Bronchial epithelial cell (primary cell): ENCODE results near the gene SIVA1. TPM values are rescaled to one million over a fixed set of nuclear protein-coding genes. Genes with fewer than 3 reads are reported as not detected.

Experiments
- DNase-seq: peaks from one replicate; pipeline ENCODE4 v3.0.0-alpha.2; 2010; ENCODE audit warnings: low read depth
- FAIRE-seq: peaks from 2 replicates; lab custom pipeline; 2011; peaks lifted over from hg19 to GRCh38; lab: Jason Lieb, UNC
- H3K27me3 ChIP-seq: 2 replicates; pipeline ENCODE4 v1.5.1; 2011; ENCODE audit warnings: low read length; ENCODE audit not compliant: control insufficient read depth, insufficient read depth
- H3K36me3 ChIP-seq: 2 replicates; pipeline ENCODE4 v1.5.1; 2011; ENCODE audit warnings: low read length; ENCODE audit not compliant: control insufficient read depth, insufficient read depth
- H3K4me3 ChIP-seq: 2 replicates; pipeline ENCODE4 v1.5.1; 2011; ENCODE audit warnings: mild to moderate bottlenecking, low read depth, low read length, control low read depth
- total RNA-seq: library from RNA; depleted of rRNA; stranded (reverse); fragments of >200 nt; gene quantifications from 2 replicates; pipeline ENCODE4 v1.2.1, GENCODE V29; 2014
- TF ChIP-seq, protein P1 (sequence below): IDR thresholded peaks from 2 replicates; pipeline ENCODE4 v1.5.1; 2011; ENCODE audit warnings: mild to moderate bottlenecking, moderate library complexity, low read length, control low read depth, inconsistent platforms; ENCODE audit not compliant: insufficient read depth, severe bottlenecking

SIVA1 gene
- total RNA-seq, 1 donor from 2014 or later: 85.0 TPM

DNA sequence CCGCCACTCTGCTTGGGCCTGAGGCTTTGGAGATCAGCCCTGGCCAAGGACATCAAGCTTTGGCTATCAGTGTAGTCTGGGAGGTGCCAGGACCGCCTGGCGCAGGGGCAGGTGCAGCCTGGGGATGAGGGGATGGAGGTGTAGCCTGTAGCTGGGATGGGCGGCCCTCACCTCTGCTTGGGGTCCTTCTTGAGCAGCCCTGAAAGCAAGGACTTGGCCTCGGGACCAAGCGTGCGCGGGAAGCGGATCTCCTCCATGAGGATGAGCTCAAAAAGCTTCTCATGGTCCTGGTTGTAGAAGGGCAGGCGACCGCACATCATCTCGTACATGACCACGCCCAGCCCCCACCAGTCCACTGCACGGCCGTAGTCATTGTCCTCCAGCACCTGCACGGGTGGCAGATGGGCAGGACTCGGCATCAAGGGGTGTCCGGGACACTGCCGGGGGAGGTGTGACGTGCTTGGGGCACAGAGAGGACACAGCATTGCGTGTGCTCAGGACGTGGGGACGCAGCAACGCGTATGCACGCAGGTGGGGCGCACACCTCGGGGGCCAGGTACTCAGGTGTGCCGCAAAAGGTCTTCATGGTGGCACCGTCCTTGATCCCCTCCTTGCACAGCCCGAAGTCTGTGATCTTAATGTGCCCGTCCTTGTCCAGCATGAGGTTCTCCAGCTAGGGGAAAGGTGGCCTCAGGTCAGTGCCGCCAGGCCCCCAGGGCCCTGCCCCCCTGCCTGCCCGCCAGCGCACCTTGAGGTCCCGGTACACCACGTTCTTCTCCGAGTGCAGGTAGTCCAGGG is 20.0 kb downstream of the SIVA1 start:
- Histone ChIP-seq H3K27me3 (no peaks in the 10 kb centered on the region), H3K4me3 (no peak overlapping the region), H3K36me3 (peaks cover 33% of the 10 kb centered on the region)
- no peak for FAIRE-seq
- TF ChIP-seq, protein P1, sequence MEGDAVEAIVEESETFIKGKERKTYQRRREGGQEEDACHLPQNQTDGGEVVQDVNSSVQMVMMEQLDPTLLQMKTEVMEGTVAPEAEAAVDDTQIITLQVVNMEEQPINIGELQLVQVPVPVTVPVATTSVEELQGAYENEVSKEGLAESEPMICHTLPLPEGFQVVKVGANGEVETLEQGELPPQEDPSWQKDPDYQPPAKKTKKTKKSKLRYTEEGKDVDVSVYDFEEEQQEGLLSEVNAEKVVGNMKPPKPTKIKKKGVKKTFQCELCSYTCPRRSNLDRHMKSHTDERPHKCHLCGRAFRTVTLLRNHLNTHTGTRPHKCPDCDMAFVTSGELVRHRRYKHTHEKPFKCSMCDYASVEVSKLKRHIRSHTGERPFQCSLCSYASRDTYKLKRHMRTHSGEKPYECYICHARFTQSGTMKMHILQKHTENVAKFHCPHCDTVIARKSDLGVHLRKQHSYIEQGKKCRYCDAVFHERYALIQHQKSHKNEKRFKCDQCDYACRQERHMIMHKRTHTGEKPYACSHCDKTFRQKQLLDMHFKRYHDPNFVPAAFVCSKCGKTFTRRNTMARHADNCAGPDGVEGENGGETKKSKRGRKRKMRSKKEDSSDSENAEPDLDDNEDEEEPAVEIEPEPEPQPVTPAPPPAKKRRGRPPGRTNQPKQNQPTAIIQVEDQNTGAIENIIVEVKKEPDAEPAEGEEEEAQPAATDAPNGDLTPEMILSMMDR: no peak
- no peak for DNase-seq

GRCh38 chr14:104773505-104774452 is 20.8 kb downstream of the SIVA1 start:
- Histone ChIP-seq H3K4me3 (no peak overlapping the region), H3K27me3 (no peaks in the 10 kb centered on the region), H3K36me3 (peaks cover 36% of the 10 kb centered on the region)
- TF ChIP-seq, protein P1: no peak
- DNase-seq: no peak
- FAIRE-seq: no peak

GRCh38 chr14:104774453-104775072 is 21.6 kb downstream of the SIVA1 start:
- FAIRE-seq (no peak), DNase-seq (no peak)
- H3K36me3 ChIP-seq: peaks cover 38% of the 10 kb centered on the region
- no peak overlapping the region for H3K4me3 ChIP-seq
- TF ChIP-seq, protein P1: no peak
- no peaks in the 10 kb centered on the region for H3K27me3 ChIP-seq

DNA sequence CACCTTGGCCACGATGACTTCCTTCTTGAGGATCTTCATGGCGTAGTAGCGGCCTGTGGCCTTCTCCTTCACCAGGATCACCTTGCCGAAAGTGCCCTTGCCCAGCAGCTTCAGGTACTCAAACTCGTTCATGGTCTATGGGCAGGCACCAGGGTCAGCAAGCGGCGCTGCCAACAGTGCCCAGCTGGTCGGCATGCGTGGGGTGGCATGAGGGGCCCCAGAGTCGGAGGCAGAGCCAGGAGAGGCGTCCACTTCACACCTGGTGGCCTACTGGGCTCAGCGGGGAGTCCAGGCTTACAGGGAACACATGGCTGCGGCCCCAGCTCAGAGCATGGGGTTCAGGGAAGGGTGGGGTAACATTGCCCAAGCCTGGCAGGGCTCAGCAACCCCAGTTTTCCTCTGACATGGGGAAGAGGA is 22.1 kb downstream of the SIVA1 start:
- H3K36me3 ChIP-seq: peaks cover 38% of the 10 kb centered on the region

DNA sequence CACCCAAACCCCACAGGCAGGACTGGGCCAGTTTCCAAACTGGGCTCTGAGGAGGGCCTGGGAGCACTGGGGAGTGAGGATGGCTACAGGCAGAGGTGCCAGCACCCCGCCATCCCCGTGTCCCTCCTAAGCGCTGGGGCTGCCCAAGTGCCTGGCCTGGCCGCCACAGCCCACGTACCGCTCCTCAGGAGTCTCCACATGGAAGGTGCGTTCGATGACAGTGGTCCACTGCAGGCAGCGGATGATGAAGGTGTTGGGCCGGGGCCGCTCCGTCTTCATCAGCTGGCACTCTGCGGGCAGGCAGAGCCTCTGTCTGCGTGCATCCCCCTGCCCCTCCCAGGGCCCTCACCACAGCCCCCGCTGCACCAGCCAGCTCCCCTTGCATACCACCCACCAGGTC is 23.5 kb downstream of the SIVA1 start:
- DNase-seq (no peak), FAIRE-seq (no peak)
- no peak overlapping the region for H3K4me3 ChIP-seq
- TF ChIP-seq, protein P1: no peak
- H3K27me3 ChIP-seq: no peaks in the 10 kb centered on the region
- H3K36me3 ChIP-seq: peaks cover 39% of the 10 kb centered on the region

More for the DNA sequence above, 22.1 kb downstream of the SIVA1 start:
- DNase-seq (no peak), FAIRE-seq (no peak)
- no peaks in the 10 kb centered on the region for H3K27me3 ChIP-seq
- TF ChIP-seq, protein P1: no peak
- H3K4me3 ChIP-seq: no peak overlapping the region
